Thoracic aorta (tissue), 2 donors: ENCODE measurements around the gene ZKSCAN8. TPM values are rescaled to one million over a fixed set of nuclear protein-coding genes. Genes with fewer than 3 reads are reported as not detected.

Experiments used
- ATAC-seq: fragments of 150-250 bp; one replicate; pipeline ENCODE4 v1.8.0; 2017; ENCODE audit warnings: low read depth; ENCODE audit not compliant: insufficient number of reproducible peaks, low FRiP score
- DNase-seq: peaks from one replicate; pipeline ENCODE4 v3.0.0-alpha.2; 2020; ENCODE audit warnings: low spot score
- H3K27ac ChIP-seq, 2 donors: fragments of 200-600 bp; sonication (generic); 1 replicate in 1 of 2; 2 replicates in 1 of 2; pipeline ENCODE4 v1.5.1; 2016; ENCODE audit warnings: mild to moderate bottlenecking in 2 of 2, moderate library complexity in 2 of 2
- H3K27me3 ChIP-seq: fragments of 200-600 bp; sonication (generic); replicated peaks from 2 replicates; pipeline ENCODE4 v1.6.0; 2016; ENCODE audit warnings: mild to moderate bottlenecking; ENCODE audit not compliant: insufficient read depth
- H3K36me3 ChIP-seq: fragments of 200-600 bp; sonication (generic); one replicate; pipeline ENCODE4 v1.5.1; 2016
- H3K4me1 ChIP-seq, 2 donors: fragments of 200-600 bp; sonication (generic); 1 replicate in 1 of 2; 2 replicates in 1 of 2; pipeline versions ENCODE4 v1.5.1 to v1.6.0; 2016; ENCODE audit warnings: low read depth in 2 of 2, mild to moderate bottlenecking in 1 of 2; ENCODE audit not compliant: control insufficient read depth in 1 of 2
- H3K4me3 ChIP-seq: fragments of 200-600 bp; sonication (generic); 2 replicates; pipeline ENCODE4 v1.5.1; 2016; ENCODE audit warnings: mild to moderate bottlenecking
- H3K9me3 ChIP-seq: fragments of 200-600 bp; sonication (generic); 2 replicates; pipeline ENCODE4 v1.5.1; 2016
- CTCF ChIP-seq: fragments of 200-600 bp; sonication (generic); IDR thresholded peaks from one replicate; pipeline ENCODE4 v1.5.1; 2019; ENCODE audit warnings: antibody characterized with exemption
- total RNA-seq, 2 donors: library from RNA; depleted of rRNA; stranded (reverse); fragments of >200 nt; gene quantifications; one replicate each; pipeline versions ENCODE4 v1.1.0 to v1.2.3, GENCODE V29; 2016

The ZKSCAN8 gene
- total RNA-seq, 2 donors from 2014 or later = 19.2 to 36.2 TPM

GRCh38 chr6:28167068-28167467 is 25.4 kb downstream of the ZKSCAN8 start:
- Histone ChIP-seq H3K36me3 (no peaks in the 10 kb centered on the region), H3K4me3 (no peak overlapping the region), H3K27ac (no peak overlapping the region), H3K9me3 (no peaks in the 10 kb centered on the region), H3K4me1 (peaks cover under 1 to 4% of the 10 kb centered on the region in 2 donors), H3K27me3 (no peaks in the 10 kb centered on the region)
- no peak for TF ChIP-seq CTCF
- no peak for ATAC-seq
- DNase-seq = no peak

- Histone ChIP-seq H3K9me3 (no peaks in the 10 kb centered on the region), H3K27ac (no peak overlapping the region), H3K4me3 (no peak overlapping the region), H3K27me3 (no peaks in the 10 kb centered on the region), H3K4me1 (no peaks in the 10 kb centered on the region), H3K36me3 (no peaks in the 10 kb centered on the region)
- DNase-seq = no peak
- no peak for TF ChIP-seq CTCF
- no peak for ATAC-seq
These were observed 26.2 kb downstream of the ZKSCAN8 start for GRCh38 chr6:28167926-28168325.

GRCh38 chr6:28171271-28171670 is 29.6 kb downstream of the ZKSCAN8 start:
- Histone ChIP-seq H3K27me3 (no peaks in the 10 kb centered on the region), H3K4me3 (no peak overlapping the region), H3K4me1 (no peaks in the 10 kb centered on the region), H3K36me3 (no peaks in the 10 kb centered on the region), H3K27ac (no peak overlapping the region), H3K9me3 (no peaks in the 10 kb centered on the region)
- ATAC-seq = no peak
- TF ChIP-seq CTCF = no peak
- DNase-seq = no peak

GRCh38 chr6:28172006-28172405 is 30.3 kb downstream of the ZKSCAN8 start:
- DNase-seq (no peak), ATAC-seq (no peak)
- Histone ChIP-seq H3K36me3 (no peaks in the 10 kb centered on the region), H3K4me1 (no peaks in the 10 kb centered on the region), H3K4me3 (no peak overlapping the region), H3K9me3 (no peaks in the 10 kb centered on the region), H3K27ac (no peak overlapping the region), H3K27me3 (no peaks in the 10 kb centered on the region)
- no peak for TF ChIP-seq CTCF

GRCh38 chr6:28176373-28176772 is 34.7 kb downstream of the ZKSCAN8 start:
- Histone ChIP-seq H3K9me3 (no peaks in the 10 kb centered on the region), H3K4me1 (no peaks in the 10 kb centered on the region), H3K36me3 (no peaks in the 10 kb centered on the region), H3K27ac (no peak overlapping the region), H3K4me3 (no peak overlapping the region), H3K27me3 (no peaks in the 10 kb centered on the region)
- no peak for TF ChIP-seq CTCF
- ATAC-seq (no peak), DNase-seq (no peak)
